Inflammatory macrophage treated with lipopolysaccharide for 4 hours (primary cell): ENCODE data around the gene TTC9B.
"Not testable (repeated sequence)": the region's sequence is repeated elsewhere in the genome, so short reads cannot be mapped to it uniquely, and the experiment has no call there.

Experiments used
- DNase-seq: peaks from one replicate; pipeline ENCODE4 v3.0.0-alpha.2; 2020

The TTC9B gene

GRCh38 chr19:40232479-40232878, 14.3 kb upstream of the TTC9B start:
- no peak for DNase-seq

GRCh38 chr19:40231544-40232424, 13.6 kb upstream of the TTC9B start:
- no peak for DNase-seq

DNA sequence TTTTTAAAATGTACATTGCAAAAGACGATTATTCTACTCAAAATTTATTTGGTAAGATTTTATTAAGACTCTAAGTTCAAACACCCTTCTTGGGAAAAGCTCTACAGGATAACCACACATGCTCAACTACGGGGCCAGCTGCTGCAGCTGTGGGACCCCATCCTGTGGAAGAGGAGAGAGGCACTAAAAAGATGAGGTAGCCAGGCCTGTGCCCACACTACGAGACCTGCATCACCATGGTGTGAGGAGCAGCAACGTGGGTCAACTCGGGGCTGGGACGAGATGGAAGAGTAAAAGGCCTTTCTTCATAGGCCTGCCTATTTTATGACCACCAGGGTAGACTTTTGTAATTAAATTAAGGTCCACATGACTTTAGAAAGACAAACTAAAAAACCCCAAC, 12.9 kb upstream of the TTC9B start:
- DNase-seq: no peak

GRCh38 chr19:40229926-40230417, 11.8 kb upstream of the TTC9B start:
- no peak for DNase-seq

- DNase-seq: no peak
Measured at GRCh38 chr19:40229484-40229883, 11.3 kb upstream of the TTC9B start.

GRCh38 chr19:40228863-40229262, 10.7 kb upstream of the TTC9B start:
- no peak for DNase-seq

- DNase-seq: no peak
Measured at GRCh38 chr19:40228346-40228745, 10.2 kb upstream of the TTC9B start.

DNA sequence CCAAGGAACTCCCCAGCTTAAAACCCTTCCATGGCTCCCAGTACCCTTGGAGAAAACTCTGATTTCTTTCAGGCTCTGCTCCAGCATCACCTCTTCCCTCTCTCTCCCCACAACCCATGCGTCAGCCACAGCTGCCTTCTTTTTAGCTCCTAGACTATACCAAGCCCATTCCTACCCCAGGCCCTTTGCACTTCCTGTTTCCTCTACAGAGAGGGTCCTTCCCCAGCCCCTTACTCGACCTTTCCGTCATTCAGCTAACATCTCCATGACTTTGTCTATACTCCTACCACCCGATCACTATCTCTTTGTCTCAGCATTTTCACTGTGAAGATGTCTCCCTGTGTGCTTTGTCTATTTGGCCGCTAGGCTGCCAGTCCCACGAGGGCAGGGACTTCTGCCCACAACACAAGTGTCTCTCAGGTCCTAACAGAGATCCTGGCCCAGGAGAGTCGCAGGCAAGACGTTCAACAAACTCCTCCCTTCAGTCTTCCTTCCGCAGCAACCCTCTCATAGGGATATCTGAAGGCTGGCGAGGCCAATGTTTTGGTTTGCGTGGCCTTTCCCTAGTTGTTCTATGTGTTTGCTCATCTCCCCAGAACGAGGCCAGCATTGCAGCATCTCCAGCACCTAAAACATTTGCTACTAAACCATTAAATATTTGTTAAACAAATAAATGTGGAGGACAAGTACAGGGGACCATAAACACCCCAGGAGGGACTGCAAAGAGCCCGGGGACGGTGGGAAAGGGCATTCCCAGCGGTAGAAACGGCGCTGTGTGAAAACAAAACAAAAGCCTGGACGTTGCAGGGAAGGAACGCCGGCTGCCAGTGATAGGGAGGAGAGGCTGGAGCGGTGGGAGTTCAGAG, 7.5 kb upstream of the TTC9B start:
- DNase-seq: no peak

DNA sequence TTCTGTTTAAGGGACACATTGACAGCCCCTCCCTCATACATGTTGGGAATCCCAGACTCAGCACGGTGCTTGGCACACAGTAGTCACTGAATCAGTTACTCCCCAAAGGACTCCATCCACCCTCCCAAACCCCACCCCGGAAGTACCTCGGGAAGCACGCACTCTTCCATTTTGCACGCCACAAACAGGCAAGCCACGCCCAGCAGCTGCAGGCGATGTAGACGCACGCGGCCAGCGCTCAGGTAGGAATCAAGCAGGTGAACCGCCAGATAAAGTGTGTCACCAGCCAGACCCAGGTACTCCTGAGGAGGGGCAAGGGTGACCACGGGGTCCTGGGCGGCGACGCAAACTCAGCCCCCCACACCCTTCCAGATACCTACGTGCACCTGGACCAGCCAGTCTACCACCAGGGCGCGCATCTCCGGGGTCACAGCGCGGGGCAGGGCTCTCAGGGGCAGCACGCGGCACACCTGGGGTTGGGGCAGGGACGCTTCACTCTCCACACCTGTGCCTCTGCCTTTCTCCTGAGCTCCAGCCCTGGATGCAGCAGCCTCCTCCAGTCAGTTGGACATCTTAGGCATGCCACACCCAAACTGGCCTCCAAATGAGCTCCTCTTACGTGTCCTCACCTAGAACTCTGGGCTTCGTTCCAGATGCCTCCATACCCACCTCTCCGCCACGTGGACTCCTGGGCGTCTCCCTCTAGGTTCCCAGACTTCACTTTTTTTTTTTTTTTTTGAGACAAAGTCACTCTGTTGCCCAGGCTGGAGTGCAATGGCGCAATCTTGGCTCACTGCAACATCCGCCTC, 6.4 kb upstream of the TTC9B start:
- DNase-seq: no peak

- DNase-seq: no peak
Measured at GRCh38 chr19:40223135-40223822, 5.1 kb upstream of the TTC9B start.

DNA sequence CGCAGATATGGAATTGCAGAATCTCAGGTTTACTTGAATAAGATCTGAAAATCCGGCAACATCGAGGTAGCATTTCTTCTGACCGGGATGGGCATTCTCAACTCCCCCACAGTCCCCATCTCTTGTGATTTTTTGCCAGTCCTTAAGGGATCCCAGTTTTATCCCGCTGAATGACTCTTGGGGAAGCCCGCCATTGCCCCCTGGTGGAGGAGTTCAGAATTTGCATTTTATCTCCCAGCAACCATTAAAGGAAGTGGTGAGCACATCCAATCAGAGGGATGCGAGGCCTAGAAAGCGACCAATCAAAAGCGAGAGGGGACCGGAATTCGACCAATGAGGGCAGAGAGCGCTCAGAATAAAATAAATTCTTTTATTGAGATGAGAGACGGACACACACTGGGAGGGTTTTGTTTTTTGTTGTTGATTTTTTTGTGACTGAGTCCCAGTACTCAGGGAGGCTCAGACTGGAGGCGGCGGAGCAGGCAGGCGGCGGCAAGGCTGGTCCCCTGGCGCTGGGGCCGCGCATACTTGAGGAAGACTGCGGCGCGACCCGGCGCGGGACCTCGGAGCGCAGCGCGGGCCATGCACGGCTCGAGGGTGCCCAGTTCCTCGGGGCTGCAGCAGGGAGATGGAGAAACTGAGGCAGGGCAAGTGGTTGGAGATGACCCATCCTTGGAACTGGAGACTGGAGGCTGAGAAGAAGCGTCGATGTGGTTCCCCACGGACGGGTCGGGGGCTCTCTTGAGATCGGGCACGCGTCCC, 3.9 kb upstream of the TTC9B start:
- peak; percentile 91 for DNase-seq

- no peak for DNase-seq
Measured at GRCh38 chr19:40220674-40221073, 2.5 kb upstream of the TTC9B start.

DNA sequence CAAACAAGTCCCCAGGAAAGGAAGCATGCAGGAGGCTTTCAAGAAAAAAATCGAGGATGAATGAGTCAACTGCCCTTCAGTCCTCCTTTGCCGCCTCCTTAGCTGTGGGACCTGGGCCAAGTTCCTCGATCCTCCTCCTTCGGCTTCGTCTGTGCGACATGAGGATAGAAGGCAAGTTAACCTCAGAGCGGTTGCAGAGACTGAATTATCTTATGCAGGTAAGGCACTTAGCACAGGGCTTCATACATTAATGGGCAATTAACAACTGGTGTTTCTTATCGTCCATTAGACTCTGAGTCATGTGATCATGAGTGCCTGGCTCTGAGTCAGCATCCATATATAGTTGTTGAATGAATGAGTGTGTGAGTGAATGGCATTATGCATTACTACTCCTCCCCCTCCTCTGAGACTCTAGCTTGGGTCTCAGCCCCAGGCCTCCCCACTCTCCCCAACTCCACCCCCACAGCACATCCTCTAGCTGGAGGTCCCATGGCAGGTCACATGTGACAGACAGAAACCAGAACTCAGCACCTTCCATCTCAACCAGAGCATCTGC, 1.6 kb upstream of the TTC9B start:
- DNase-seq: peak; percentile 61

DNA sequence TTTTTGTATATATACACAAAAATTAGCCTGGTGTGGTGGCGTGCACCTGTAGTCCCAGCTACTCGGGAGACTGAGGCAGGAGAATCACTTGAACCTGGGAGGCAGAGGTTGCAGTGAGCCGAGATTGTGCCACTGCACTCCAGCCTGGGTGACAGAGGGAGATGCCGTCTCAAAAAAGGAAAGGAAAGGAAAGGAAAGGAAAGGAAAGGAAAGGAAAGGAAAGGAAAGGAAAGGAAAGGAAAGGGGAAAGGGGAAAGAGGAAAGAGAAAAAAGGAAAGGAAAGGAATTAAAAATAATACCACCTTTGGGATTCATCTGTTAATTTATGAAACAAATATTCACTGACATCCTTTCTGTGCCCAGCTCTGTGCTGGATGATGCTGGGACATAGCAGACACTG, 845 bp upstream of the TTC9B start:
- not testable (repeated sequence) for DNase-seq

GRCh38 chr19:40217027-40217810, 965 bp downstream of the TTC9B start:
- DNase-seq: peak; percentile 13

- no peak for DNase-seq
Measured at GRCh38 chr19:40216777-40217026, 1.5 kb downstream of the TTC9B start.

- no peak for DNase-seq
Measured at GRCh38 chr19:40216013-40216776, 2.0 kb downstream of the TTC9B start.

DNA sequence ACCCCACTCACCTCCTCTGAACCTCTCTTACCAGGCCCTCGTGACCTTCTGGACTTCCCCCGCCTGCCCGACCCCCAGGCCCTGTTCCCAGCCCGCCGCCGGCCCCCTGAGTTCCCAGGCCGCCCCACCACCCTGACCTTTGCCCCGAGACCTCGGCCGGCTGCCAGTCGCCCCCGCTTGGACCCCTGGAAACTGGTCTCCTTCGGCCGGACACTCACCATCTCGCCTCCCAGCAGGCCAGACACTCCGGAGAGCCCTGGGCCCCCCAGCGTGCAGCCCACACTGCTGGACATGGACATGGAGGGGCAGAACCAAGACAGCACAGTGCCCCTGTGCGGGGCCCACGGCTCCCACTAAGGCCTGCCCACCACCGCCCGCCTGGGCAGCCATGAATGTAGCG, 3.2 kb downstream of the TTC9B start:
- DNase-seq: no peak

DNA sequence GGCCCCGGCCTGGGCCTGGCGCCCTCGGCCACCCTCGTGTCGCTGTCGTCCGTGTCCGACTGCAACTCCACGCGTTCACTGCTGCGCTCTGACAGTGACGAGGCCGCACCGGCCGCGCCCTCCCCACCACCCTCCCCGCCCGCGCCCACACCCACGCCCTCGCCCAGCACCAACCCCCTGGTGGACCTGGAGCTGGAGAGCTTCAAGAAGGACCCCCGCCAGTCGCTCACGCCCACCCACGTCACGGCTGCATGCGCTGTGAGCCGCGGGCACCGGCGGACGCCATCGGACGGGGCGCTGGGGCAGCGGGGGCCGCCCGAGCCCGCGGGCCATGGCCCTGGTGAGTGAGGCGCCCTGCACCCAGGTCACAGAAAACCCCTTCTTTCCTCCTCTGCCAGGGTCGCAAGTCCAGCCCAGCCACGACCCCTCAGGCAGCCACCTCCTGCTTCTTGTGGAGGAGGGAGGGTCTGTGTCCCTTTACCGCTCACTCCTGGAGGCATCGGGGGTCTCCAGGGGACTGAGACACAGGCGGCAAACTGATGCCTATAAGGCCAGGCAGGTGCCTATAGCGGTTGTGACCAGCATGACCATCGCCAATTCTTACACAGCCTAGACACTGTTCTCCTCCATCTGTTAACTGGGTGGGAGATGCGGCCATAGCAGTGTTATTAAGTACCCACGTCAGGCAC, 4.2 kb downstream of the TTC9B start:
- DNase-seq: no peak
